Fibroblast of lung (primary cell): ENCODE data around the gene TBX1. TPM values are rescaled to one million over a fixed set of nuclear protein-coding genes. Genes with fewer than 3 reads are reported as not detected.

Experiments
- DNase-seq, 2 donors: peaks; one replicate each; pipeline versions ENCODE4 v3.0.0 to v3.0.0-alpha.2; 2010; ENCODE audit warnings: low read depth in 2 of 2
- H2AFZ ChIP-seq: 2 replicates; pipeline ENCODE4 v1.5.1; 2012; ENCODE audit warnings: low read length, control low read depth, inconsistent platforms
- H3K27ac ChIP-seq: 2 replicates; pipeline ENCODE4 v1.5.1; 2011; ENCODE audit warnings: low read length, control low read depth; ENCODE audit not compliant: insufficient read depth
- H3K27me3 ChIP-seq: 2 replicates; pipeline ENCODE4 v1.5.1; 2011; ENCODE audit warnings: mild to moderate bottlenecking, low read length; ENCODE audit not compliant: control insufficient read depth, insufficient read depth
- H3K36me3 ChIP-seq: 2 replicates; pipeline ENCODE4 v1.5.1; 2011; ENCODE audit warnings: low read length; ENCODE audit not compliant: control insufficient read depth, insufficient read depth
- H3K4me1 ChIP-seq: 2 replicates; pipeline ENCODE4 v1.5.1; 2011; ENCODE audit warnings: low read length; ENCODE audit not compliant: control insufficient read depth, insufficient read depth; ENCODE audit errors: extremely low read depth
- H3K4me2 ChIP-seq: 2 replicates; pipeline ENCODE4 v1.5.1; 2011; ENCODE audit warnings: low read length, control low read depth; ENCODE audit not compliant: insufficient read depth; ENCODE audit errors: extremely low read depth
- H3K4me3 ChIP-seq, 4 experiments: fragments of 200-600 bp in 1 of 4; sonication (generic) in 1 of 4; replicated peaks in 1 of 4; 2 replicates each; pipeline ENCODE4 v1.5.1; 2011 to 2016; ENCODE audit warnings: low read length in 4 of 4, low read depth in 3 of 4, mild to moderate bottlenecking in 3 of 4, control low read depth in 2 of 4, inconsistent platforms in 1 of 4, mixed read lengths in 1 of 4; ENCODE audit not compliant: insufficient read depth in 1 of 4; ENCODE audit errors: control extremely low read depth in 1 of 4
- H3K79me2 ChIP-seq: 2 replicates; pipeline ENCODE4 v1.5.1; 2012; ENCODE audit warnings: mild to moderate bottlenecking, low read length, inconsistent platforms; ENCODE audit not compliant: control insufficient read depth, insufficient read depth
- H3K9ac ChIP-seq: 2 replicates; pipeline ENCODE4 v1.5.1; 2011; ENCODE audit warnings: mild to moderate bottlenecking, low read length, control low read depth; ENCODE audit not compliant: insufficient read depth
- H3K9me3 ChIP-seq: 2 replicates; pipeline ENCODE4 v1.5.1; 2012; ENCODE audit warnings: low read depth, low read length; ENCODE audit not compliant: control insufficient read depth, insufficient read depth
- H4K20me1 ChIP-seq: 2 replicates; pipeline ENCODE4 v1.5.1; 2011; ENCODE audit warnings: low read length; ENCODE audit not compliant: control insufficient read depth, insufficient read depth; ENCODE audit errors: extremely low read depth
- CTCF ChIP-seq, 2 donors: IDR thresholded peaks in 1 of 2; conservative IDR thresholded peaks in 1 of 2; 1 replicate in 1 of 2; 2 replicates in 1 of 2; pipeline ENCODE4 v1.5.1; 2011 to 2012; ENCODE audit warnings: low read length in 2 of 2, control low read depth in 1 of 2, inconsistent platforms in 1 of 2, low read depth in 1 of 2, mild to moderate bottlenecking in 1 of 2
- EZH2 ChIP-seq: IDR thresholded peaks from 2 replicates; pipeline ENCODE4 v1.5.1; 2012; ENCODE audit warnings: low read length, control low read depth, mild to moderate bottlenecking; ENCODE audit errors: missing control alignments
- polyA plus RNA-seq, 2 donors: library from polyadenylated mRNA; depleted of rRNA in 1 of 2; stranded (reverse) in 1 of 2; unstranded in 1 of 2; fragments of >200 nt; gene quantifications; 2 replicates each; pipeline ENCODE4 v1.2.1, GENCODE V29; 2011 to 2012; ENCODE audit warnings: missing spikeins in 1 of 2
- total RNA-seq: library from RNA; depleted of rRNA; stranded (reverse); fragments of >200 nt; gene quantifications from 2 replicates; pipeline ENCODE4 v1.2.1, GENCODE V29; 2014

The TBX1 gene
- total and polyA plus RNA-seq, 2 donors (not counting 1 experiment from before 2014, with no cell fraction given), result not detected

- Histone ChIP-seq H3K79me2 (no peaks in the 10 kb centered on the region), H4K20me1 (no peaks in the 10 kb centered on the region), H3K9me3 (no peaks in the 10 kb centered on the region), H3K4me3 (no peak overlapping the region), H2AFZ (no peak overlapping the region), H3K4me1 (no peaks in the 10 kb centered on the region), H3K9ac (no peak overlapping the region), H3K27me3 (no peaks in the 10 kb centered on the region), H3K4me2 (no peak overlapping the region), H3K27ac (no peak overlapping the region), H3K36me3 (no peaks in the 10 kb centered on the region)
- TF ChIP-seq EZH2, result no peak
- no peak for TF ChIP-seq CTCF (conservative IDR thresholded peaks at IDR 0.05 in 1 of 2, IDR thresholded peaks at IDR 0.05 in 1 of 2; ENCODE audit: low read depth in 1 of 2, low read length in 2 of 2)
- DNase-seq, result no peak
Observed at GRCh38 chr22:19793161-19793560, 32.6 kb downstream of the TBX1 start.

GRCh38 chr22:19793661-19794310 is 33.2 kb downstream of the TBX1 start:
- Histone ChIP-seq H3K9me3 (no peaks in the 10 kb centered on the region), H2AFZ (no peak overlapping the region), H3K9ac (no peak overlapping the region), H4K20me1 (no peaks in the 10 kb centered on the region), H3K4me2 (no peak overlapping the region), H3K36me3 (no peaks in the 10 kb centered on the region), H3K4me3 (no peak overlapping the region), H3K79me2 (no peaks in the 10 kb centered on the region), H3K27me3 (no peaks in the 10 kb centered on the region), H3K4me1 (no peaks in the 10 kb centered on the region), H3K27ac (no peak overlapping the region)
- DNase-seq, result no peak
- TF ChIP-seq CTCF (conservative IDR thresholded peaks at IDR 0.05 in 1 of 2, IDR thresholded peaks at IDR 0.05 in 1 of 2; ENCODE audit: low read depth in 1 of 2, low read length in 2 of 2) (no peak), EZH2 (no peak)

- no peaks in the 10 kb centered on the region for H3K27me3 ChIP-seq
- H3K4me3 ChIP-seq, result no peak overlapping the region
- TF ChIP-seq CTCF (conservative IDR thresholded peaks at IDR 0.05 in 1 of 2, IDR thresholded peaks at IDR 0.05 in 1 of 2; ENCODE audit: low read depth in 1 of 2, low read length in 2 of 2) (no peak), EZH2 (no peak)
- H3K27ac ChIP-seq, result no peak overlapping the region
- H3K9me3 ChIP-seq, result no peaks in the 10 kb centered on the region
- H3K4me2 ChIP-seq, result no peak overlapping the region
- DNase-seq, result peak; percentile 24 to 45
- no peaks in the 10 kb centered on the region for H4K20me1 ChIP-seq
- peaks cover 5% of the 10 kb centered on the region for H3K4me1 ChIP-seq
- no peak overlapping the region for H2AFZ ChIP-seq
- no peaks in the 10 kb centered on the region for H3K79me2 ChIP-seq
- H3K9ac ChIP-seq, result no peak overlapping the region
- no peaks in the 10 kb centered on the region for H3K36me3 ChIP-seq
Observed at GRCh38 chr22:19795617-19796008, 35.0 kb downstream of the TBX1 start.
